Ovary (tissue), 9 donors: Measurements from ENCODE around the gene WASF2. TPM values are rescaled to one million over a fixed set of nuclear protein-coding genes. Genes with fewer than 3 reads are reported as not detected.

Source experiments
- DNase-seq, 5 donors: peaks; one replicate each; pipeline ENCODE4 v3.0.0-alpha.2; 2019 to 2020
- H3K27ac ChIP-seq, 2 donors: fragments of 200-600 bp; one replicate each; pipeline versions ENCODE4 v1.5.1 to v1.8.0; 2019 to 2022
- H3K27me3 ChIP-seq: fragments of 200-600 bp; one replicate; pipeline ENCODE4 v1.8.0; 2022
- H3K36me3 ChIP-seq: fragments of 200-600 bp; sonication (generic); one replicate; pipeline ENCODE4 v1.5.1; 2019
- H3K4me1 ChIP-seq: one replicate; pipeline ENCODE4 v1.8.1; 2013; ENCODE audit warnings: mild to moderate bottlenecking, moderate library complexity; ENCODE audit not compliant: insufficient read depth
- H3K4me3 ChIP-seq: fragments of 200-600 bp; sonication (generic); one replicate; pipeline ENCODE4 v1.5.1; 2017
- H3K9me3 ChIP-seq, 2 donors: fragments of 200-600 bp in 1 of 2; sonication (generic) in 1 of 2; one replicate each; pipeline versions ENCODE4 v1.5.1 to v1.8.1; 2013 to 2019; ENCODE audit warnings: mild to moderate bottlenecking in 1 of 2, moderate library complexity in 1 of 2
- EP300 ChIP-seq: sonication (generic); formaldehyde crosslinking; IDR thresholded peaks from one replicate; pipeline ENCODE4 v1.6.1; 2017; ENCODE audit warnings: antibody characterized with exemption
- POLR2A ChIP-seq: fragments of 450-650 bp; IDR thresholded peaks from one replicate; pipeline ENCODE4 v1.6.1; 2017; ENCODE audit warnings: antibody characterized with exemption, mild to moderate bottlenecking, moderate library complexity
- WGBS, 3 donors: extraction: QIAGEN DNeasy Blood & Tissue Kit in 1 of 3; methylation state at CpG; one replicate each; pipeline versions ENCODE4 v1.1.5 to v1.1.7; 2013 to 2017; 5-methylcytosine and 5-hydroxymethylcytosine counted together
- intact Hi-C, 4 donors: fragments of 100-400 bp; cut with DNase I; formaldehyde crosslinking; loops; one replicate each; pipeline versions ENCODE4 v1.11.0 to v1.15.1; 2022 to 2023
- polyA plus RNA-seq, 2 donors: library from polyadenylated mRNA; stranded (reverse); fragments of 200-250 nt in 1 of 2; fragments of 350-450 nt in 1 of 2; fragmentation: Illumina TruSeq in 1 of 2; extraction: RNeasy Lipid Tissue Mini Kit (QIAGEN cat#74804) in 1 of 2; gene quantifications; one replicate each; pipeline ENCODE4 v1.2.3, GENCODE V29; 2013 to 2014
- total RNA-seq, 7 donors: library from RNA; depleted of rRNA in 2 of 7; stranded (reverse); fragments of >200 nt in 2 of 7; fragmentation: NEBNext Ultra II Directional in 3 of 7; extraction: Animal tissue kit (Norgen Biotek cat#: 25700) in 3 of 7; gene quantifications; one replicate each; pipeline versions ENCODE4 v1.1.0 to v1.2.4, GENCODE V29; 2016 to 2023
- TF ChIP-seq, protein P1 (sequence below), 3 donors: fragments of 450-650 bp in 2 of 3; fragments of 200-600 bp in 1 of 3; IDR thresholded peaks; one replicate each; pipeline versions ENCODE4 v1.5.1 to v1.8.0; 2016 to 2022; ENCODE audit warnings: antibody characterized with exemption in 3 of 3, mild to moderate bottlenecking in 1 of 3
- donor health status: DM: no; HTN: no; CAD: no; lungs with moderate emphysema.
- donor health status: DM: no; HTN: no; CAD: no.
- donor health status: Bipolar disorder and iron deficiency.
- donor health status: DM: yes; HTN: yes; CAD: no.
- donor health status: DM: no; HTN: no; CAD: no.
- donor health status: DM: yes; HTN: yes; CAD: no.

The WASF2 gene
- total and polyA plus RNA-seq, 9 donors: 28.0 to 233 (median 153) TPM

DNA sequence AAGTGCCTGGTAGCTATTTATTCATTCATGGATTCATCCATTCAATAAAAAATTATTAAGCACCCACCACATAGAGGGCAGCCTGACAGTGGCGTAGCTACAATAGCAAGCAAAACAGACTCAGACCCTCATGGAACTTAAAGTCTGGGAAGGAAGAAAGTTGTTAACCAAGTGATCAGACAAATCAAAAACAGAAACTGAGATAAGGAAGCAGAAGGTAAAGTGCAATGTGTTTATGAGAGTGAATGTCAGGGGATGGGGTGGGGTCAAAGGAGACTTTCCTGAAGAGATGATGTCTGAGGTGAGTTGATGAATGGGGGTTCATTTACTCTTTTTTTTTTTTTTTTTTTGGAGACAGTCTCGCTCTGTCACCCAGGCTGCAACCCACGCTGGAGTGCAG, 2.8 kb upstream of the WASF2 start:
- Histone ChIP-seq H3K36me3 (no peaks in the 10 kb centered on the region), H3K4me3 (no peak overlapping the region), H3K27me3 (no peaks in the 10 kb centered on the region), H3K27ac (peak overlapping the region in 1 of 2 donors; percentile 95), H3K4me1 (peaks cover 9% of the 10 kb centered on the region), H3K9me3 (no peaks in the 10 kb centered on the region)
- 94 to 97% (median 95%) methylated on average over 3 of the region's 3 CpGs for WGBS, 3 donors
- no peak for DNase-seq
- TF ChIP-seq, protein P1, sequence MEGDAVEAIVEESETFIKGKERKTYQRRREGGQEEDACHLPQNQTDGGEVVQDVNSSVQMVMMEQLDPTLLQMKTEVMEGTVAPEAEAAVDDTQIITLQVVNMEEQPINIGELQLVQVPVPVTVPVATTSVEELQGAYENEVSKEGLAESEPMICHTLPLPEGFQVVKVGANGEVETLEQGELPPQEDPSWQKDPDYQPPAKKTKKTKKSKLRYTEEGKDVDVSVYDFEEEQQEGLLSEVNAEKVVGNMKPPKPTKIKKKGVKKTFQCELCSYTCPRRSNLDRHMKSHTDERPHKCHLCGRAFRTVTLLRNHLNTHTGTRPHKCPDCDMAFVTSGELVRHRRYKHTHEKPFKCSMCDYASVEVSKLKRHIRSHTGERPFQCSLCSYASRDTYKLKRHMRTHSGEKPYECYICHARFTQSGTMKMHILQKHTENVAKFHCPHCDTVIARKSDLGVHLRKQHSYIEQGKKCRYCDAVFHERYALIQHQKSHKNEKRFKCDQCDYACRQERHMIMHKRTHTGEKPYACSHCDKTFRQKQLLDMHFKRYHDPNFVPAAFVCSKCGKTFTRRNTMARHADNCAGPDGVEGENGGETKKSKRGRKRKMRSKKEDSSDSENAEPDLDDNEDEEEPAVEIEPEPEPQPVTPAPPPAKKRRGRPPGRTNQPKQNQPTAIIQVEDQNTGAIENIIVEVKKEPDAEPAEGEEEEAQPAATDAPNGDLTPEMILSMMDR (IDR thresholded peaks at IDR 0.05): no peak
- TF ChIP-seq EP300 (no peak), POLR2A (no peak)
- intact Hi-C loops: loop anchor here in 1 of 4 donors (10.0 kb wide), 1 partner anchor 112 kb away; the partner anchor contains the start of gene AHDC1

DNA sequence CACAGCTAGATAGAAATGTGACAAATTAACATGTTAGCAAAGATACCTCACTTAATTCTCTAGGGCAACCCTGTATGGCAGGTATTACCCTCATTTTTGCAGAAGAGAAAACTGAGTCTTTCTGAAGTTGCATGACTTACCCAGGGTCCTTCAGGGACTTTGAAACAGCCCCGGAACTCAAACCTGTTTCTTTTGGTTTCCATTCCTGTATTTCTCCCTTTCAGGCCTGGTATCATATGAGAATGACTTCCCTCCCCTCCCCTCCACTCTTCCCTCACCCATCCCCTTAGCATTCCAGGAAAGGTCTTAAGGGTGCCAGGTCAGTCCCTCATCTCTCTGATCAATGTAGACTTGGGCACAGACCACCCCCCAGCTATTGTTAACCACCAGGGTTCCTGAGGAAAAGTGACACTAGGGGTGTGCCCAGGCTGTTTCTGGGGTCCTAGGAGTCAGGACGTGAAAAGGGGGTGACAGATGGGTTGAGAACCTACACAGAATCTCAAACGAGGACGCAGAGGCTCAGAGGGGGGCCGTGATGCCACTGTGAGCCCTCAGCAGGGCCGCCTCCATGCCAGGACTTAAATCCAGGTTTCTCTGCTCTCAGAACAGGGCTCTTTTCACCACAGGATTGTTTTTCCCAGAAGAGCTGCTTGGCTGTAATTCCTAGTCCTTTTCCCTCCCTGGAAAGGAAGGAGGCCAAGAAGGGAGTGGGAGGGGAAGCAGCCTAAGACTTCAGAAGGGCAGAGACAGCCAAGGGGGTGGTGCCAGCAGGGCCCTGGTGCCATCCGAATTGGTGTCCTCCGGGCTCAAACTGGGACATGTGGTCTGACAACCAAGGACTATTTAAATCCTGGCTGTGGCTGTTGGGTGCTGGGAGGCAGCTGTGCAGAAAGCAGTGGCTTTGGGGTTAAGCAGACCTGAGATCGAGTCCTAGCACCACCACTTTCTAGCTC, 2.1 kb upstream of the WASF2 start:
- intact Hi-C loops: loop anchor here in 1 of 4 donors (10.0 kb wide), 1 partner anchor 113 kb away; the partner anchor contains the start of gene AHDC1
- DNase-seq: peak; percentile 49 to 63 (median 56)
- no peak overlapping the region for H3K4me3 ChIP-seq
- TF ChIP-seq POLR2A (no peak), EP300 (no peak)
- TF ChIP-seq, protein P1 (IDR thresholded peaks at IDR 0.05): no peak
- no peaks in the 10 kb centered on the region for H3K36me3 ChIP-seq
- H3K9me3 ChIP-seq: no peaks in the 10 kb centered on the region
- peaks cover 9% of the 10 kb centered on the region for H3K4me1 ChIP-seq
- 11 to 14% (median 12%) methylated on average over 9 of the region's 9 CpGs for WGBS, 3 donors
- H3K27ac ChIP-seq: peak overlapping the region; percentile 95 to 99
- H3K27me3 ChIP-seq: no peaks in the 10 kb centered on the region

DNA sequence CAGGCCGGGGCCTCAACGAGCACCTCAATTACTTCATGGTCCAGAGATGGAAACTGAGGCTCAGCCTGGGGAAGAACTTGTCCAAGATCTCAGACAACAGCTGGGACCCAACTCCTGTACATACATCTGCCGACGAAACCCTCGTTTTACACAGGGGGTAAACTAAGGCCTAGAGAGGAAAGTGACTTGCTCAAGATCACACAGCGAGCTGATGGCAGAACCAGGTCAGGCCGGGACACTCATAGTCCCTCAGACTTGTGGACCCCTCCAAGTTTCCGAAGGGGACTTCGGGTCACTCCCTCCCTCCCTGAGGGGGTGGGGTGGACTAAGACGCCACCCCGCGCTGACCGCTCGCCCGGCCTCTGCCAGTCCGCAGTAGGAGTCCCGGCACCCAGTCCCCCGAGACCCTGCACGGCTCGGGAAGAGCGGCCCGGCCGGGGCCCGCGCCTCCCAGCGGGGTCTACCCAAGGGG, 430 bp downstream of the WASF2 start:
- H3K4me1 ChIP-seq: peaks cover 8% of the 10 kb centered on the region
- H3K27me3 ChIP-seq: no peaks in the 10 kb centered on the region
- H3K9me3 ChIP-seq: no peaks in the 10 kb centered on the region
- no peak for TF ChIP-seq EP300
- TF ChIP-seq, protein P1 (IDR thresholded peaks at IDR 0.05): no peak
- intact Hi-C loops: loop anchor here in 3 of 4 donors (2.0 to 10.0 kb wide), 2 partner anchors 55 to 113 kb away; no protein-coding TSS in a partner anchor
- peak overlapping the region; percentile 95 to 99 for H3K27ac ChIP-seq
- DNase-seq: no peak
- WGBS, 3 donors: 0% methylated on average over 25 to 26 of the region's 26 CpGs
- H3K4me3 ChIP-seq: peak overlapping the region; percentile 100
- H3K36me3 ChIP-seq: no peaks in the 10 kb centered on the region

DNA sequence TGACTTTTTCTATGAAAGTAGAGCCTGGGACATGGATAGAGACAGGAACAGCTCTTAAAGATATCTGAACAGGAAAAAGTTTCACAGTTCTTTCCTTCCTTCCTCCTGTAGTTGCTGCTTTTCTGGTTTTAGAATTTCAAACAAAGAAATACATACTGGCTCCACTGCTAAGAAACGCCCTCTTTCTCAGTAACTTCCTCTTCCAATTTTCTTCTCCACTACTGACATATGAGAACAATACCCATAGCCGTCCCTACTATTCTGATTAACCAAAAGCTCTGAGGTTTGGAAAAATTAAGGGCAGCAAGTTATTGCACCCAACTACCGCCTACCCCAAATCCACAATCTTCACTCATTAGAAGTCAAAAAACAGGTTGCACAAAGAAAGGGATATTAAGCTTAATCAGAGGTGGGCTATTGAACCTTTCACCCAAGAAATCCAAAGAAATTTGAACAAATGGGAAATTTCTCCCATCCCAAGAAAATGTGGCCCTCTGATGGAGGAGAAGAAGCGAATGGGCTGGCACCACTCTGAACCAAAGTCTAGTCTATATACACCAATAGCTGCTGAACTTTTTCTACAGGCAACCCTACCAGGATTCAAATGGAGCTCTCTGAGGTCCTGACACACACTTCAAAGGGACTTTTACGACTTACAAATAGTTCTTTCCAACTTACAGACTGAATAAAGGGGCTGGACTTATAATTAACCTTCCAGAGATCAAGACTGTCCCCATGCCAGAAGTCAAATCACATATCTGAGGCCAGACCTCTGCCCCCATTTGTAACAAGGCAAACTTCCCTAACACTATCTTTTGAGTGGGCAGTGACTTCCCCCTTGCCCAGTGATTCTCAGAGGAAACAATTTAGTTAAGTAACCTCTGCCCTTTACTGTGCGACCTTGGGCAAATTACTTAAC, 1.7 kb downstream of the WASF2 start:
- Histone ChIP-seq H3K36me3 (no peaks in the 10 kb centered on the region), H3K27me3 (no peaks in the 10 kb centered on the region), H3K9me3 (no peaks in the 10 kb centered on the region), H3K4me1 (peaks cover 13% of the 10 kb centered on the region), H3K27ac (peak overlapping the region in 1 of 2 donors; percentile 7), H3K4me3 (peak overlapping the region; percentile 100)
- intact Hi-C loops: loop anchor here in 3 of 4 donors (2.0 to 10.0 kb wide), 2 partner anchors 53 to 115 kb away; no protein-coding TSS in a partner anchor
- TF ChIP-seq EP300: no peak
- TF ChIP-seq POLR2A: no peak
- TF ChIP-seq, protein P1 (IDR thresholded peaks at IDR 0.05): no peak
- WGBS, 3 donors: 13 to 16% (median 14%) methylated on average over 6 of the region's 6 CpGs
- no peak for DNase-seq
